SK-N-SH (cell line): ENCODE data around the gene RAPGEF4.

Experiments
- CHD2 ChIP-seq: fragments of 150-350 bp; IDR thresholded peaks from 2 replicates; pipeline ENCODE4 v1.6.1; 2018; ENCODE audit warnings: low read length; ENCODE audit not compliant: partially characterized antibody
- SIN3A ChIP-seq: IDR thresholded peaks from 2 replicates; pipeline ENCODE4 v1.6.1; 2012; ENCODE audit warnings: low read depth, mild to moderate bottlenecking, low read length, moderate library complexity, borderline replicate concordance
- YY1 ChIP-seq: IDR thresholded peaks from 2 replicates; pipeline ENCODE4 v1.4.0; 2012; ENCODE audit warnings: low read depth, mild to moderate bottlenecking
- TF ChIP-seq, protein P1 (sequence below): fragments of 200-600 bp; sonication (generic); IDR thresholded peaks from 2 replicates; pipeline ENCODE4 v1.6.1; 2017; ENCODE audit warnings: antibody characterized with exemption, mild to moderate bottlenecking, moderate library complexity
- TF ChIP-seq, protein P2 (sequence below): fragments of 150-350 bp; IDR thresholded peaks from 2 replicates; pipeline ENCODE4 v1.6.1; 2016; ENCODE audit warnings: mild to moderate bottlenecking, low read depth, low read length
- TF ChIP-seq, protein P3 (sequence below): IDR thresholded peaks from 2 replicates; pipeline ENCODE4 v1.6.1; 2012; ENCODE audit warnings: mild to moderate bottlenecking, low read depth, low read length, moderate library complexity

DNA sequence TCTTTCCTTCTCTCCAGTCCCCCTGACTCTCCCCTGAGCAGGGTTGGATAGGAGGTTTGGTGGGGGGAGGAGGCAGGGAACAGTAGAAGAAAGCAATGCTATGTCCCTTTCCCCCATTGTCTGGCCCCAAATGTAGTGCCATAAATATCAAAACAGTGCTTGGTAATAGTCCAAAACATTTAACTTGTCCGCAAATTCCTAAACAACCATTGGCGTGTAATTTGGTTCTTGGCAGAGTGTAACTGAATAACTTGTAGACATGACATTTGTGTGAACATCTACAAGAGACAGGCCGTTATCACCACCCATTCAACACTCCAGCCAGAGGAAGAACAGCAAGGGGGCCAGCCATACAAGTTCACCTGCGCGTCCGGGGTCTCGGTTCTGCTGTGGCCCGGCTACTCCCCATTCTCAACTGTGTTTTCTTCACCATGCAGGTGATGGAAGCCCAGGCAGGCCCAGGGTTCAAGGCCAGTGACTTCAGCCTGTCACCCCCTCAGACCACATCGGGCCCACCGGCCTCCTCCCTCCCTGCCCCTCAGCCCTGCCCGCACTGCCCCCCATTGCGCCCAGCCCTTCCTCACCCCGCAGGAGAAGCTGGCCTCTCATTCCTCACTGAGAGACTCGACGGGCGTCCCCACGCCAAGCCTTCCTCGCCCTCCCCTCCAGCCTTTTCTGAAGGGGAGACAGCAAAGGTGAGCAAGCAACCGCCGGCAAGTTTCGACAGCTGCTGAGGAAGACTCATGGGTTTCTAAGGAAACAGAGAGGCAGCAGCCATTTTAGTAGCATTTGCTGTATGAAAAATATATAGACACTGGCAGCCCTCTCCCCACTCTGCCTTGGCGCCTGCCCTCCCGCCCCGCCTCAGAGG, 699 bp upstream of the RAPGEF4 start:
- TF ChIP-seq, protein P1, sequence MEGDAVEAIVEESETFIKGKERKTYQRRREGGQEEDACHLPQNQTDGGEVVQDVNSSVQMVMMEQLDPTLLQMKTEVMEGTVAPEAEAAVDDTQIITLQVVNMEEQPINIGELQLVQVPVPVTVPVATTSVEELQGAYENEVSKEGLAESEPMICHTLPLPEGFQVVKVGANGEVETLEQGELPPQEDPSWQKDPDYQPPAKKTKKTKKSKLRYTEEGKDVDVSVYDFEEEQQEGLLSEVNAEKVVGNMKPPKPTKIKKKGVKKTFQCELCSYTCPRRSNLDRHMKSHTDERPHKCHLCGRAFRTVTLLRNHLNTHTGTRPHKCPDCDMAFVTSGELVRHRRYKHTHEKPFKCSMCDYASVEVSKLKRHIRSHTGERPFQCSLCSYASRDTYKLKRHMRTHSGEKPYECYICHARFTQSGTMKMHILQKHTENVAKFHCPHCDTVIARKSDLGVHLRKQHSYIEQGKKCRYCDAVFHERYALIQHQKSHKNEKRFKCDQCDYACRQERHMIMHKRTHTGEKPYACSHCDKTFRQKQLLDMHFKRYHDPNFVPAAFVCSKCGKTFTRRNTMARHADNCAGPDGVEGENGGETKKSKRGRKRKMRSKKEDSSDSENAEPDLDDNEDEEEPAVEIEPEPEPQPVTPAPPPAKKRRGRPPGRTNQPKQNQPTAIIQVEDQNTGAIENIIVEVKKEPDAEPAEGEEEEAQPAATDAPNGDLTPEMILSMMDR = no peak
- TF ChIP-seq CHD2 = no peak
- TF ChIP-seq, protein P2, sequence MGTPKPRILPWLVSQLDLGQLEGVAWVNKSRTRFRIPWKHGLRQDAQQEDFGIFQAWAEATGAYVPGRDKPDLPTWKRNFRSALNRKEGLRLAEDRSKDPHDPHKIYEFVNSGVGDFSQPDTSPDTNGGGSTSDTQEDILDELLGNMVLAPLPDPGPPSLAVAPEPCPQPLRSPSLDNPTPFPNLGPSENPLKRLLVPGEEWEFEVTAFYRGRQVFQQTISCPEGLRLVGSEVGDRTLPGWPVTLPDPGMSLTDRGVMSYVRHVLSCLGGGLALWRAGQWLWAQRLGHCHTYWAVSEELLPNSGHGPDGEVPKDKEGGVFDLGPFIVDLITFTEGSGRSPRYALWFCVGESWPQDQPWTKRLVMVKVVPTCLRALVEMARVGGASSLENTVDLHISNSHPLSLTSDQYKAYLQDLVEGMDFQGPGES = no peak
- TF ChIP-seq, protein P3, sequence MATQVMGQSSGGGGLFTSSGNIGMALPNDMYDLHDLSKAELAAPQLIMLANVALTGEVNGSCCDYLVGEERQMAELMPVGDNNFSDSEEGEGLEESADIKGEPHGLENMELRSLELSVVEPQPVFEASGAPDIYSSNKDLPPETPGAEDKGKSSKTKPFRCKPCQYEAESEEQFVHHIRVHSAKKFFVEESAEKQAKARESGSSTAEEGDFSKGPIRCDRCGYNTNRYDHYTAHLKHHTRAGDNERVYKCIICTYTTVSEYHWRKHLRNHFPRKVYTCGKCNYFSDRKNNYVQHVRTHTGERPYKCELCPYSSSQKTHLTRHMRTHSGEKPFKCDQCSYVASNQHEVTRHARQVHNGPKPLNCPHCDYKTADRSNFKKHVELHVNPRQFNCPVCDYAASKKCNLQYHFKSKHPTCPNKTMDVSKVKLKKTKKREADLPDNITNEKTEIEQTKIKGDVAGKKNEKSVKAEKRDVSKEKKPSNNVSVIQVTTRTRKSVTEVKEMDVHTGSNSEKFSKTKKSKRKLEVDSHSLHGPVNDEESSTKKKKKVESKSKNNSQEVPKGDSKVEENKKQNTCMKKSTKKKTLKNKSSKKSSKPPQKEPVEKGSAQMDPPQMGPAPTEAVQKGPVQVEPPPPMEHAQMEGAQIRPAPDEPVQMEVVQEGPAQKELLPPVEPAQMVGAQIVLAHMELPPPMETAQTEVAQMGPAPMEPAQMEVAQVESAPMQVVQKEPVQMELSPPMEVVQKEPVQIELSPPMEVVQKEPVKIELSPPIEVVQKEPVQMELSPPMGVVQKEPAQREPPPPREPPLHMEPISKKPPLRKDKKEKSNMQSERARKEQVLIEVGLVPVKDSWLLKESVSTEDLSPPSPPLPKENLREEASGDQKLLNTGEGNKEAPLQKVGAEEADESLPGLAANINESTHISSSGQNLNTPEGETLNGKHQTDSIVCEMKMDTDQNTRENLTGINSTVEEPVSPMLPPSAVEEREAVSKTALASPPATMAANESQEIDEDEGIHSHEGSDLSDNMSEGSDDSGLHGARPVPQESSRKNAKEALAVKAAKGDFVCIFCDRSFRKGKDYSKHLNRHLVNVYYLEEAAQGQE = no peak
- no peak for TF ChIP-seq YY1
- no peak for TF ChIP-seq SIN3A
